ENCODE data around the gene COG7. TPM values are rescaled to one million over a fixed set of nuclear protein-coding genes. Genes with fewer than 3 reads are reported as not detected.
A peak's percentile ranks its signal among the peaks of the same experiment; 100 is the strongest.
"Not testable (repeated sequence)": the region's sequence is repeated elsewhere in the genome, so short reads cannot be mapped to it uniquely, and the experiment has no call there.

The COG7 gene
- total RNA-seq, 2 donors from 2014 or later = 34.0 to 35.3 TPM

DNA sequence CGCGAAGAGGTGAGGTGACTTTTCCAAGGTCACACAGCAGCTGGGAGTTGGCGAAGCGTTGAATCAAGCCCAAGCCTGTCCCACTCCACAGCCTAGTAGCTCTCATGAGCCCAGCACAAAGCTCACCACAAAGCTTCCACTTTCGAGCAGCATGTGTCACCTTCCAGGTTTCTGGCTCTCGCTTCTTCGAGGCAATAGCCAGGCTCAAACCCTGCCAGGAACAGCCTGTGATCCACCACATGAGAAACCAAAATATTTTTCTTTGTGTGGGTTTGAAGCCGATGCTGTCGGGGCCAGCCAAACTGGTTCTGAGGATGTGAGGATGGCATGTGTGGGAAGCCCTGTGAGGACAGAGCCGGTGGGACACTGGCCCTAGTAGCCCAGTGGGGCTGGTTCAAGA lies 68.1 kb downstream of the COG7 start:
- Histone ChIP-seq H3K27me3 (replicated peaks; ENCODE audit: insufficient read depth) (no peaks in the 10 kb centered on the region), H3K4me3 (no peak overlapping the region), H3K27ac (peak overlapping the region; percentile 49 to 56), H3K36me3 (no peaks in the 10 kb centered on the region), H3K4me1 (replicated peaks) (no peaks in the 10 kb centered on the region), H3K9me3 (no peaks in the 10 kb centered on the region)
- intact Hi-C loops (cut with DNase I) = no loop called here
- DNase-seq (ENCODE audit: low spot score) = peak; percentile 66
- TF ChIP-seq CTCF (IDR thresholded peaks at IDR 0.05) = no peak
- peak; percentile 84 for TF ChIP-seq POLR2AphosphoS5 (IDR thresholded peaks at IDR 0.05)
- WGBS = 59% methylated on average over 10 of the region's 10 CpGs

DNA sequence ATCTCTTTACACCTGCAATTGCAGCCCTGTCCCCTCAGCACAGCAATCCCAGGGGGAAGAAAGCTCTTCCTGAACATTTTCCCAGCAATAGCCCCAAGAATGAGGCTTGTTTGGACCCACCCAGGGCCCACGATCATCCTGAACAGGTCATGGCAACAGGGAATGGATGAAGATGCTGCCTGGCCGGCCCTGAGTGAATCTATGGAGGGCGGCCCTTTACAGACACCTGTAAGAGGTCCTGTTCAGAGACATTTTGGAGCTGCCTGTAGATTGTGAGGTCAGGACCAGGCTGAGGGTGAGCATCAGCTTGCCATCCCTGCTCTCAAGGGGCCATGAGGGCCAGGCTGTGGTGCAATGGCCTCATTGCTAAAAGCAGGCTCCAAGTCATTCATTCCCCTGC lies 69.1 kb downstream of the COG7 start:
- Histone ChIP-seq H3K27ac (no peak overlapping the region), H3K36me3 (no peaks in the 10 kb centered on the region), H3K4me1 (replicated peaks) (no peaks in the 10 kb centered on the region), H3K9me3 (no peaks in the 10 kb centered on the region), H3K27me3 (replicated peaks; ENCODE audit: insufficient read depth) (no peaks in the 10 kb centered on the region), H3K4me3 (no peak overlapping the region)
- intact Hi-C loops (cut with DNase I) = no loop called here
- WGBS = 93% methylated on average over 3 of the region's 3 CpGs
- TF ChIP-seq POLR2AphosphoS5 (IDR thresholded peaks at IDR 0.05) = no peak
- TF ChIP-seq CTCF (IDR thresholded peaks at IDR 0.05) = no peak
- no peak for TF ChIP-seq POLR2A (IDR thresholded peaks at IDR 0.05)
- DNase-seq (ENCODE audit: low spot score) = no peak

DNA sequence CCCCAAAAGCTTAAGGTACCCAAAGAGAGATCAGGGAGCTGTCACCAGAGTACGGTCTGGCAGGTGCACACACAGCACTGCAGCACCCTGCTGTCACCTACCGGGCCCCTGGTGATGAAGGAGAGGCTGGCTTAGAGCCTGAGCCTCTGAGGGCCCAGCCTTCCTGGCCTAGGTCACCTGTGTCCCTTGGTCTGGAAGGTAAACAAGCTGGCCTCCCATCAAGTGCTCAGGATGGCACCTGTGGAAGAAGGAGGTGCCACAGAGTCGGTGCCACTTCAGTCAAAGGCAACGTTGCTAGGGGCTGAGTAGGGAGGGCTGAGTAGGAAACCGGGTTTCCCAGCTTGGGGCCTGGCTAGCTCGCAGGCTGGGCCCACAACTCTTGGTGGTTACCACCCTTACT lies 70.7 kb downstream of the COG7 start:
- H3K36me3 ChIP-seq = no peaks in the 10 kb centered on the region
- no peak for TF ChIP-seq POLR2A (IDR thresholded peaks at IDR 0.05)
- no peak for TF ChIP-seq CTCF (IDR thresholded peaks at IDR 0.05)
- no peak for TF ChIP-seq POLR2AphosphoS5 (IDR thresholded peaks at IDR 0.05)
- H3K9me3 ChIP-seq = no peaks in the 10 kb centered on the region
- no peak for DNase-seq (ENCODE audit: low spot score)
- no peak overlapping the region for H3K4me3 ChIP-seq
- intact Hi-C loops (cut with DNase I) = no loop called here
- WGBS = 85% methylated on average over 6 of the region's 6 CpGs
- H3K27ac ChIP-seq = no peak overlapping the region
- H3K27me3 ChIP-seq (replicated peaks; ENCODE audit: insufficient read depth) = no peaks in the 10 kb centered on the region
- no peaks in the 10 kb centered on the region for H3K4me1 ChIP-seq (replicated peaks)

GRCh38 chr16:23381702-23382101 lies 71.3 kb downstream of the COG7 start:
- H3K4me1 ChIP-seq (replicated peaks); H3K27me3 ChIP-seq (replicated peaks; ENCODE audit: insufficient read depth); H3K27ac ChIP-seq; intact Hi-C loops (cut with DNase I); DNase-seq (ENCODE audit: low spot score); H3K9me3 ChIP-seq; H3K36me3 ChIP-seq; H3K4me3 ChIP-seq: not testable (repeated sequence)
- 87% methylated on average over 9 of the region's 9 CpGs for WGBS

GRCh38 chr16:23380501-23380951 lies 72.5 kb downstream of the COG7 start:
- Histone ChIP-seq H3K27me3 (replicated peaks; ENCODE audit: insufficient read depth) (no peaks in the 10 kb centered on the region), H3K36me3 (no peaks in the 10 kb centered on the region), H3K4me3 (no peak overlapping the region), H3K4me1 (replicated peaks) (no peaks in the 10 kb centered on the region), H3K9me3 (no peaks in the 10 kb centered on the region), H3K27ac (no peak overlapping the region)
- intact Hi-C loops (cut with DNase I) = no loop called here
- TF ChIP-seq CTCF (IDR thresholded peaks at IDR 0.05) (no peak), POLR2AphosphoS5 (IDR thresholded peaks at IDR 0.05) (no peak), POLR2A (IDR thresholded peaks at IDR 0.05) (no peak)
- WGBS = 96% methylated on average over 20 of the region's 20 CpGs
- no peak for DNase-seq (ENCODE audit: low spot score)
